Stimulated activated CD4-positive, alpha-beta T cell treated with anti-CD3 and anti-CD28 coated beads, Interleukin-1b, Interleukin-23, amount 100 ng/mL, for 4 hours (primary cell): ENCODE results near the gene SPACA1.

Experiments used
- DNase-seq, 2 donors: peaks; one replicate each; pipeline ENCODE4 v3.0.0-alpha.2; 2020; ENCODE audit warnings: low read depth in 2 of 2

Gene SPACA1

DNA sequence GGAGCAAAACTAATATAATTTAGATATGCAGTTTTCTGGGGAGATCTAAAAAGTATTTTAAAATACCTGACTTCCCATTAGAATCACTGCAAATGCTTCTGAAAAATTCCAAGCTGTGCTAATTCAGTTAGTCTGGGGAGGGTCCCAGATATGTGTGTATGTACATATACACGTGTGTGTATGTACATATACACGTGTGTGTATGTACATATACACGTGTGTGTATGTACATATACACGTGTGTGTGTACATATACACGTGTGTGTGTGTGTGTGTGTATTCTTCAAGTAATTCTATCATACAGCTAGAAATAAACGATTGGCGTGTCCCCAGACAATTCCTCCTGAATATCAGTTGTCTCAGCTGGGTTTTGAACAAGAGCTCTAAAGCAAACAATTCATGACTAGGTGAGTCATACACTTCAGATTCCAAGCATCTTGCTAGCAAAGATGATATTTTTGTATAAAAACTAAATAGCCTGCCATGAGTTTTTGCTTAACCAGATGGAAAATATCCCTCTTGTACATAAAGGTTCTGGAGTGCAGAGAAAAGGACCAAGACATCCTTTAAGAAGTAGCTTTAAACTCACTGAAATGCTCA lies 58.2 kb downstream of the SPACA1 start:
- DNase-seq = no peak

DNA sequence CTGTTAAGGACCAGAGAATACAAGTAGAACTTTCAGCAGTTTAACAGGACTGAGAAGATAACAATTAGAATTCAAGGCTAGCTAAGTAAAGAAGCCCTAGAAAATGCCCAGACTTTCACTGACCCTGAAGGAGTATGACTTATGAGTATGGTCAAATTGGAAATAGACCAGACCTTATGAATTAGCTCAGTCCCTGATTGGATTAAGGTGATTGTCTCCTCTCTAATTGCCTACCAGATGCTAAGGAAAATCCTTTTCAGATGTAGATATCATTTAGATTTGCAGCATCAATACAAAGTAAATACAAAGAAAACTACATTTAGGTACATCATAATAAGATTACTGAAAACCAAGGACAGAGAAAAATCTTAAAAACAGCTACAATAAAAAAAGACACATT lies 59.6 kb downstream of the SPACA1 start:
- DNase-seq = no peak

DNA sequence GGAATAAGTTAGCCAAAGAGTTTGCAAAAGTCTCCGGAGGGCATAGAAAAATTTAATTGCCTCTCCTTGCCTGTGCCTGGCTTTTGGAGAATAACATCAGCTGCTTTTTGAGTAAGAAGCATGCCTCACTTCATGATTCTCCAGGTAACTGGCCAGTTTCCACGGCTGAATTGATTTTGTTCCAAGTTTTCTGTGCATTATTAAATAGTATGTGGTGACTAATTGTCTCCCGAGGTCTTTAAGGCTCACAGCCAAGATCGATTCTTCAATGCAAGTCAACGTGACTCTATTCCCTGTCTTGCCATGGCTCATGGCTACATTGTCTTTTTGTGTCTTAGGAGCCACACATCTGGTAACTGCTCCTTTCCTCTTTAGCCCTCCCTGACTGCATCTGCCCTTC lies 64.3 kb downstream of the SPACA1 start:
- DNase-seq = no peak

DNA sequence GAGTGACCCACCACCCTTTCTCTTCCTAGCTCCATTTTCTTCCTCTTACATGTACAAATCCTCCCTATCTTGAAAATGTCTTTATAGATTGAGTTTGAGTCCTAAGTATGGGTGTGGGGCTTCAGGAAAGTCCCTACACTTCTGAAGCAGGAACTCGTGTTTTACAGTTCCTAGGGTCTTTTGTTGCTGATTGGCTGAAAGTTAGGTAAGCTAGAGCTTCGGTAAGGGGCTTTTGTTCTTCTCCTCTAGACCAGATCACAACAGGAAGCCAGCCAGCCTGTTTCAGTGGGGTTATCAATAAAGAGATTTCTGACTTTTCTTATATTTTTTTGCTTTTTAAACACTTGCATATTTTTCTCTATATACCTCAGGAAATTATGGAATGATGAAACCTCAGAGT lies 67.2 kb downstream of the SPACA1 start:
- no peak for DNase-seq

DNA sequence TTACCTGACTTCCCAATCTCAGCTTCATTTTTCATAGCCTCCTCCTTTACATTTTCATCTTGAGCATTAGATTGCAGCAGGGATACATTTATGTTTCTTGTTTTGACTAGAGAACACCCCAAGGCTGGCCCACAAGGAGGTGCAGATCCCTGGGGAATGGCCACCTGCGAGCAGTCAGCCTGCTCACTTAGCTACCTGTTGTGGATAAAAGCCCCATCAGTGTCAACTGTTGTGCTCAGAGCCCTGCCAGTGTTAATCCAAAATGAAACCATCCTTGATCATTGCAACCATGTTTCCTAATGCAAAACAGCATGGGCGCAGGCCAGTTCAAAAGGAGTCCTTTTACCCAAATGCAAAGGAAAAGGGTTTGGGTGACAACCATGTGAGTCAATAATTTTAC lies 67.7 kb downstream of the SPACA1 start:
- no peak for DNase-seq

DNA sequence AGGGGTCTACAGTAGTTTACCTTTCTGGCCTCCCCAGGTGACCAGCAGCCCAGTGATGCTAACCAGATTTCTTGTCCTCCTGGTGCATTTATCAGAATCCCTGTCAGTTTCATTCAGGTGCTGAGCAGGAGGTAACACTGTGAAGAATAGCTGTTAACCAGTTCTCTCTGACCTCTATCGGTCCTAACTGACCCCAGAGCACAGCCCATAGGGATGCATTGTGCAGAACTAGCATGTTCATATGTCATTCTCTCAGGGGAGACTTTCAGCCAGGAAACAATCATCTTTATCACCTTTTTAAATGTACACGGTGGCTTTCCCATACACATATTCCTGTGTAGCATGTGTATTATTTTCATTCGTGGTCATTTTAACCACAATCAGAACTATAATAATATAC lies 68.6 kb downstream of the SPACA1 start:
- no peak for DNase-seq
